Effector memory CD4-positive, alpha-beta T cell (primary cell): ENCODE data around the gene FOSL1.

Source experiments
- DNase-seq, 3 donors: peaks; one replicate each; pipeline ENCODE4 v3.0.0-alpha.2; 2020
- H3K27ac ChIP-seq: 2 replicates; pipeline ENCODE4 v1.7.0; 2013; ENCODE audit warnings: mild to moderate bottlenecking, low read length, moderate library complexity; ENCODE audit not compliant: insufficient read depth, poor library complexity, severe bottlenecking
- H3K27me3 ChIP-seq: replicated peaks from 2 replicates; pipeline ENCODE4 v1.7.0; 2013; ENCODE audit warnings: mild to moderate bottlenecking, low read length; ENCODE audit not compliant: insufficient read depth, control insufficient read depth, poor library complexity, severe bottlenecking
- H3K36me3 ChIP-seq: 2 replicates; pipeline ENCODE4 v1.7.0; 2013; ENCODE audit warnings: mild to moderate bottlenecking, low read length, moderate library complexity; ENCODE audit not compliant: control insufficient read depth, insufficient read depth
- H3K4me1 ChIP-seq: 2 replicates; pipeline ENCODE4 v1.7.0; 2013; ENCODE audit warnings: low read length, mild to moderate bottlenecking; ENCODE audit not compliant: control insufficient read depth, insufficient read depth, poor library complexity, severe bottlenecking
- H3K4me3 ChIP-seq: 2 replicates; pipeline ENCODE4 v1.7.0; 2013; ENCODE audit warnings: low read length, low read depth, mild to moderate bottlenecking; ENCODE audit not compliant: insufficient read depth, poor library complexity, severe bottlenecking
- H3K9me3 ChIP-seq: 2 replicates; pipeline ENCODE4 v1.7.0; 2013; ENCODE audit warnings: mild to moderate bottlenecking, low read length, moderate library complexity; ENCODE audit not compliant: control insufficient read depth

Gene FOSL1

GRCh38 chr11:65870706-65871681 is 29.2 kb downstream of the FOSL1 start:
- H3K27ac ChIP-seq = no peak overlapping the region
- no peak overlapping the region for H3K4me3 ChIP-seq
- peaks cover 6% of the 10 kb centered on the region for H3K4me1 ChIP-seq
- H3K9me3 ChIP-seq = no peaks in the 10 kb centered on the region
- no peak for DNase-seq
- H3K36me3 ChIP-seq = peaks cover 14% of the 10 kb centered on the region
- H3K27me3 ChIP-seq = no peaks in the 10 kb centered on the region

- no peak for DNase-seq
- Histone ChIP-seq H3K4me1 (peaks cover 6% of the 10 kb centered on the region), H3K9me3 (no peaks in the 10 kb centered on the region), H3K4me3 (no peak overlapping the region), H3K36me3 (peaks cover 21% of the 10 kb centered on the region), H3K27me3 (no peaks in the 10 kb centered on the region), H3K27ac (no peak overlapping the region)
These were observed 29.9 kb downstream of the FOSL1 start for GRCh38 chr11:65870307-65870658.

GRCh38 chr11:65869643-65870306 is 30.4 kb downstream of the FOSL1 start:
- peaks cover 26% of the 10 kb centered on the region for H3K36me3 ChIP-seq
- peaks cover 6% of the 10 kb centered on the region for H3K4me1 ChIP-seq
- H3K4me3 ChIP-seq = no peak overlapping the region
- H3K9me3 ChIP-seq = no peaks in the 10 kb centered on the region
- no peak overlapping the region for H3K27ac ChIP-seq
- H3K27me3 ChIP-seq = no peaks in the 10 kb centered on the region
- no peak for DNase-seq

DNA sequence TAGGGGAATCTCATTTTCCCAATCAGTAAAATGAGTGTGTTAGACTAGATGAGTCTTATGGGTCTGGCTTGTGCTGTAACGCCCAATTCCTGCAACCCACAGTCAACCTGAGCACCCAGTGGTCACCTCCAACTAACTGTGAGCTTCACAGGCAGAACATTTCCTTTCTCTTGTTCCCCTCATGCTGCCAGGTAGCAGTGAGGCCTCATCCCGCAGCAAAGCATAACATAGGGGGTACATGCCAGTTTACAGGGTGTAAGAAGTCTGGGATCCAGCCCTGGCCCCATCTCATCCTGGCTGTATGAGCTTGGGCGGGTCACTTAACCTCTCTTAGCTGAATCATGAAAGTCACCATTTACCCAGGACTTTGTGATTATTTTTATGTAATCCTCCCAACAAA is 31.3 kb downstream of the FOSL1 start:
- no peak overlapping the region for H3K4me3 ChIP-seq
- H3K27ac ChIP-seq = no peak overlapping the region
- H3K9me3 ChIP-seq = no peaks in the 10 kb centered on the region
- H3K27me3 ChIP-seq = no peaks in the 10 kb centered on the region
- peaks cover 35% of the 10 kb centered on the region for H3K36me3 ChIP-seq
- peaks cover 6% of the 10 kb centered on the region for H3K4me1 ChIP-seq
- DNase-seq = no peak

DNA sequence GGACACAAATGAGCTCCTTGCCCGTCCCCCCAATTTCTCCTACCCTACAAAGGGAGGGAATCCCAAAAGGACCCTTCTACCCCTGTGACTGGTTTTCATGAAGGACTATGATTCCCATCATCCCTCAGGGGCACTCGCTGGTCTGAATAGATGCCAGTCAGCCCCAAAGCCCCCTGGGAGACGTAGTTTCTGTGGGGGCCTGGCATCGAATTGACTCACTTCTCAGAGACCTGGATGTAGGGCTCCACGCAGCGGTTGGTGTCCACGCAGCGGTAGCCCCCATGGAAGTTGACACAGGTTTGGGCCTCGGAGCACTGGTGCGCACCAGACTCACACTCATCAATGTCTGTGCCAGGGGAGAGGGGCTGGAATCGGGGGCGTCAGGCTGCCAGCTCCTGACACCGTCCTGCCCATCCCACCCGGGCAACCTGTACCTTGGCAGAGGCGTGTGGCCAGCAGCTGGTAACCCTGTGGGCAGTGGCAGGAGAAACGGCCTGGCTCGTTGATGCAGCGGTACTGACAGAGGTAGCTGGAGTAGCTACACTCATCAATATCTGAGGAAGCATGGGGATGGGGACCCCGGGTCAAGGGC is 32.0 kb downstream of the FOSL1 start:
- Histone ChIP-seq H3K4me1 (peaks cover 5% of the 10 kb centered on the region), H3K27ac (no peak overlapping the region), H3K36me3 (peaks cover 42% of the 10 kb centered on the region), H3K27me3 (no peaks in the 10 kb centered on the region), H3K9me3 (no peaks in the 10 kb centered on the region), H3K4me3 (no peak overlapping the region)
- no peak for DNase-seq

DNA sequence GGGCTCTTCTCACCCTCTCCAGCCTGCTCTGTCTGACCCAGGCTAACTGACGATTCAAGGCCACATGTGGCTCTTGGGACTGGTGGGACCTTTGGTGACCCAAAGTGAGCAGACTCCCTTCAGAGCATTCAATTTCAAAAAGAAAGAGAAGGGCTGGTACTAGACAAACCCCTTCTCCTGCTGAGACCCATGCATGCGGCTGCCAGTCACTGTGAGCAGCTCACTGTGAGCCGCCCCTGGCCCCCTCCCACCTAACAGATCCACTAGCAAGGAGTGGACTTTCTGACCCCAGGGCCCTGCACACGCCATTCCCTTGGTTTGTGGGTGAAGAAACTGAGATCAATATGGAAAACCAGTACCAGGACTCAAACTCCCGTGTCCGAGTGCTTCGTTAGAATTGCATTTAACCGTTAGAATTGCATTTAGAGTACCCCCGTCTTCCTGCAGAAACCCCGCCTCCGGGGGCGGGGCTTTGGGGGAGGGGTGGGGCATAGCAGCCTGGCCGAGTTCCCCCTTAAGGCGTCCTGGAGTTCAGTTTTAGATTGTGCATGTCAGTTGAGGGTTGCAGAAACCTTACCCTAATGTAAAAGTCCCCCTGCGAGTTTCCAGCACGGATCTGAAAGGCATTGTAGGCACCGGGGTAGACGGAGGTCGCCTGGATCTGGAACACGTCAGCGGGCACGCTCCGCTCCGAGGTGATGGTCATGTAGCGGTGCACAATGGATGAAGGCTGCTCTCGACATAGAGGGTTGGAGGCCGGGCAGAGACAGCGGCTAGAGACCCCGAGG is 32.7 kb downstream of the FOSL1 start:
- Histone ChIP-seq H3K36me3 (peaks cover 49% of the 10 kb centered on the region), H3K4me1 (no peaks in the 10 kb centered on the region), H3K4me3 (no peak overlapping the region), H3K27me3 (no peaks in the 10 kb centered on the region), H3K27ac (no peak overlapping the region), H3K9me3 (no peaks in the 10 kb centered on the region)
- no peak for DNase-seq

- Histone ChIP-seq H3K36me3 (peaks cover 54% of the 10 kb centered on the region), H3K27me3 (no peaks in the 10 kb centered on the region), H3K4me3 (no peak overlapping the region)
These were observed 33.5 kb downstream of the FOSL1 start for GRCh38 chr11:65866509-65867283.

DNA sequence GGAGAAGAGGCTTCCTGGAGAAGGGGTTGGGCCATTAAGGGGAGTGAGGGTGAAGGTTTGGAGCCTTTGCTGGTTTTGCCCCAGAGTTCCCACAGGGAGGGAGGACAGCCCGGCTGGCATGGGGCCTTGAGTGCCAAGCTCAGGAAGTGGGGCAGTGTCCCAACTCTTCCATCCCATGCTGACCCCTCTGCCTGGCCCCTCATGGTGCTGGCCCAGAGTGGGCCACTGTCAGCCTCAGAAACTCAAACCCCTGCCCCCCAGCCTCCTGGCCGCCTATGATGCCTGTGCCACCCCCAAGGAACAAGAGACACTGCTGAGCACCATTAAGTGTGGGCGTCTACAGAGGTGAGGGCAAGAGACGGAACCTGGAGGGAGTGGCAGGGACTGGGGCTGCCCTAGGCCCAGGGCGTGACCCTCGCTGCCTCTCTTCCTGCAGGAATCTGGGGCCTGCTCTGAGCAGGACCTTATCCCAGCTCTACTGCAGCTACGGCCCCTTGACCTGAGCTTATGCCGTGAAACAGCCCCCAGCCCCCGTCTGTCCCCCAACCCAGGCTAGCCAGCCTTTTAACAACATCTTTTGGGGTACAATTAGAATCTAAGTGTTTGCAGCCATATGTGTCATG is 34.5 kb downstream of the FOSL1 start:
- no peaks in the 10 kb centered on the region for H3K27me3 ChIP-seq
- H3K4me1 ChIP-seq = peaks cover 9% of the 10 kb centered on the region
- no peaks in the 10 kb centered on the region for H3K9me3 ChIP-seq
- H3K36me3 ChIP-seq = peaks cover 54% of the 10 kb centered on the region
- no peak for DNase-seq
- H3K4me3 ChIP-seq = no peak overlapping the region
- no peak overlapping the region for H3K27ac ChIP-seq

More at GRCh38 chr11:65866509-65867283, 33.5 kb downstream of the FOSL1 start:
- peaks cover 2% of the 10 kb centered on the region for H3K4me1 ChIP-seq
- no peak overlapping the region for H3K27ac ChIP-seq
- no peaks in the 10 kb centered on the region for H3K9me3 ChIP-seq
- no peak for DNase-seq
